Lower lobe of right lung (tissue), 2 donors: ENCODE measurements around the gene HRH1. TPM values are rescaled to one million over a fixed set of nuclear protein-coding genes. Genes with fewer than 3 reads are reported as not detected.

Source experiments
- ATAC-seq, 2 donors: fragments of 200-7000 bp; cut with Tn5 transposase; one replicate each; pipeline ENCODE4 v1.9.1; 2020 to 2022; ENCODE audit warnings: mild to moderate bottlenecking in 2 of 2, moderate library complexity in 2 of 2
- DNase-seq: peaks from one replicate; pipeline ENCODE4 v3.0.0-alpha.2; 2020
- H3K27ac ChIP-seq: fragments of 200-600 bp; one replicate; pipeline ENCODE4 v1.8.0; 2022
- H3K27me3 ChIP-seq: fragments of 200-600 bp; one replicate; pipeline ENCODE4 v1.8.0; 2022; ENCODE audit warnings: low read depth
- H3K36me3 ChIP-seq: fragments of 200-600 bp; one replicate; pipeline ENCODE4 v1.8.0; 2022; ENCODE audit warnings: mild to moderate bottlenecking
- H3K4me1 ChIP-seq: fragments of 200-600 bp; one replicate; pipeline ENCODE4 v1.8.0; 2022
- H3K4me3 ChIP-seq: fragments of 200-600 bp; one replicate; pipeline ENCODE4 v1.8.0; 2022; ENCODE audit warnings: mild to moderate bottlenecking
- H3K9me3 ChIP-seq: fragments of 200-600 bp; one replicate; pipeline ENCODE4 v1.8.0; 2022
- intact Hi-C: fragments of 100-400 bp; cut with DNase I; formaldehyde crosslinking; loops from one replicate; pipeline ENCODE4 v1.11.0; 2022
- total RNA-seq: library from RNA; stranded (reverse); fragmentation: NEBNext Ultra II Directional; extraction: Animal tissue kit (Norgen Biotek cat#: 25700); gene quantifications from one replicate; pipeline ENCODE4 v1.2.1, GENCODE V29; 2021
- TF ChIP-seq, protein P1 (sequence below): fragments of 200-600 bp; IDR thresholded peaks from one replicate; pipeline ENCODE4 v1.8.0; 2022; ENCODE audit warnings: antibody characterized with exemption, mild to moderate bottlenecking
- donor health status: DM: no; HTN: yes; CAD: no; lungs with severe emphysema.

The HRH1 gene
- total RNA-seq, 1 donor from 2014 or later = 6.4 TPM

DNA sequence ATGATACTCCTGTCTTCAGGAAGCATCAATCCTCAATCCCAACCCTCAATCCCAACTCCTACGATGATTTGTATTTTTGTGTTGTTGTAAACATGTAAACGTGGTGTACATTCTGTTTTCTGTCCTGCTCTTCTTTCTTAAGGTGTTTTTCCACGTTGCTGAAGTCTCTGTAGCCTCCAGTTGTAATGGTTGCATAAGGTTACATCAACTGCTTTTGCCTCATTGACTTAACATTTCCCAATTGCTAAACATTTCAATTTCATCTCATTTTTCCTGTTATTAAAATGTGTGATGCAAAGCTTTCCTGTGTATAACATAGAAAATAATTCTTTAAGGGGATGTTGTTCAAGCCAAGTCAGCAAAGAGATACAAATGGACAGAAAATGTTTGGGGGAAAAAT lies 33.4 kb downstream of the HRH1 start:
- DNase-seq (no peak), ATAC-seq (no peak)
- intact Hi-C loops = no loop called here
- TF ChIP-seq, protein P1, sequence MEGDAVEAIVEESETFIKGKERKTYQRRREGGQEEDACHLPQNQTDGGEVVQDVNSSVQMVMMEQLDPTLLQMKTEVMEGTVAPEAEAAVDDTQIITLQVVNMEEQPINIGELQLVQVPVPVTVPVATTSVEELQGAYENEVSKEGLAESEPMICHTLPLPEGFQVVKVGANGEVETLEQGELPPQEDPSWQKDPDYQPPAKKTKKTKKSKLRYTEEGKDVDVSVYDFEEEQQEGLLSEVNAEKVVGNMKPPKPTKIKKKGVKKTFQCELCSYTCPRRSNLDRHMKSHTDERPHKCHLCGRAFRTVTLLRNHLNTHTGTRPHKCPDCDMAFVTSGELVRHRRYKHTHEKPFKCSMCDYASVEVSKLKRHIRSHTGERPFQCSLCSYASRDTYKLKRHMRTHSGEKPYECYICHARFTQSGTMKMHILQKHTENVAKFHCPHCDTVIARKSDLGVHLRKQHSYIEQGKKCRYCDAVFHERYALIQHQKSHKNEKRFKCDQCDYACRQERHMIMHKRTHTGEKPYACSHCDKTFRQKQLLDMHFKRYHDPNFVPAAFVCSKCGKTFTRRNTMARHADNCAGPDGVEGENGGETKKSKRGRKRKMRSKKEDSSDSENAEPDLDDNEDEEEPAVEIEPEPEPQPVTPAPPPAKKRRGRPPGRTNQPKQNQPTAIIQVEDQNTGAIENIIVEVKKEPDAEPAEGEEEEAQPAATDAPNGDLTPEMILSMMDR = no peak
- Histone ChIP-seq H3K9me3 (no peaks in the 10 kb centered on the region), H3K4me1 (peaks cover 24% of the 10 kb centered on the region), H3K36me3 (no peaks in the 10 kb centered on the region), H3K27ac (no peak overlapping the region), H3K4me3 (no peak overlapping the region), H3K27me3 (no peaks in the 10 kb centered on the region)

- no peak for DNase-seq
- TF ChIP-seq, protein P1 = no peak
- no peaks in the 10 kb centered on the region for H3K36me3 ChIP-seq
- no peak for ATAC-seq
- H3K4me3 ChIP-seq = no peak overlapping the region
- peaks cover 24% of the 10 kb centered on the region for H3K4me1 ChIP-seq
- H3K27me3 ChIP-seq = no peaks in the 10 kb centered on the region
- no peak overlapping the region for H3K27ac ChIP-seq
- intact Hi-C loops = no loop called here
- H3K9me3 ChIP-seq = no peaks in the 10 kb centered on the region
These were observed 33.9 kb downstream of the HRH1 start for GRCh38 chr3:11188231-11188630.

GRCh38 chr3:11195201-11195600 lies 40.9 kb downstream of the HRH1 start:
- intact Hi-C loops = no loop called here
- peak overlapping the region; percentile 5 for H3K27ac ChIP-seq
- H3K36me3 ChIP-seq = no peaks in the 10 kb centered on the region
- no peaks in the 10 kb centered on the region for H3K9me3 ChIP-seq
- H3K4me3 ChIP-seq = no peak overlapping the region
- DNase-seq (no peak), ATAC-seq (no peak)
- H3K4me1 ChIP-seq = peaks cover 27% of the 10 kb centered on the region
- TF ChIP-seq, protein P1 = no peak
- no peaks in the 10 kb centered on the region for H3K27me3 ChIP-seq

DNA sequence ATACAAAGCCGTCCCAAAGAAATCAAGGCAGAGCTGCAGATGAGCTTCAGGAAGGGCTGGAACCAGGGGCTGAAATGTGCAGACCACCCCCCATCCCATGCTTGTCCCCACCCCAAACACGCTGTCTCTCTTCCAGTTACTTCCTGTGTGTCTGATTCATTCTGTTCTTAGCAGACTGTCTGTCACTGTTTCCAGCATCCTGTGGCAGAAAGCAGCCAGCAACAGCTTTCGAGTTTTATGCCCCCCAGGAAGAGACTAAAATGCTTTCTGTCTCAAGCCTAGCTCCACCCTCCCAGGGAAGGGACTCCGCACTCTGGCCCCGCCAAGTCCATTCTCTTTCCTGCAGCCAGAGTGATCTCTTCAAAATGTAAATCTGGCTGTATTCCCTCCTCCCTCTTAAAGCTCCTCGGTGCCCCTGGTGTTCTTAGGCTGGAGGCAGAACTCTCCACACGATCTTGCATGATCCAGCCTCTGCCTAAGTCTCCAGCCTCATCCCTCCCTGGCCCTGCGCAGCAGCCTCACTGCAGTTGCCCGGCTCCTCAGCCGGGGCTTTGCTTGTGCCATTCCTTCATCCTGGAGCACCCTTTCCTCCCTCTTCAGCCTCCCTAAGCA lies 41.5 kb downstream of the HRH1 start:
- Histone ChIP-seq H3K4me3 (no peak overlapping the region), H3K4me1 (peaks cover 33% of the 10 kb centered on the region), H3K27ac (peak overlapping the region; percentile 32), H3K9me3 (no peaks in the 10 kb centered on the region), H3K27me3 (no peaks in the 10 kb centered on the region), H3K36me3 (no peaks in the 10 kb centered on the region)
- intact Hi-C loops = no loop called here
- TF ChIP-seq, protein P1 = no peak
- no peak for DNase-seq
- no peak for ATAC-seq

- Histone ChIP-seq H3K27me3 (no peaks in the 10 kb centered on the region), H3K4me1 (peaks cover 45% of the 10 kb centered on the region), H3K27ac (no peak overlapping the region), H3K36me3 (no peaks in the 10 kb centered on the region), H3K4me3 (no peak overlapping the region), H3K9me3 (no peaks in the 10 kb centered on the region)
- TF ChIP-seq, protein P1 = no peak
- intact Hi-C loops = no loop called here
- ATAC-seq (no peak), DNase-seq (no peak)
These were observed 43.2 kb downstream of the HRH1 start for GRCh38 chr3:11197484-11197883.
